Measurements from ENCODE around the gene EVL.

EVL gene

DNA sequence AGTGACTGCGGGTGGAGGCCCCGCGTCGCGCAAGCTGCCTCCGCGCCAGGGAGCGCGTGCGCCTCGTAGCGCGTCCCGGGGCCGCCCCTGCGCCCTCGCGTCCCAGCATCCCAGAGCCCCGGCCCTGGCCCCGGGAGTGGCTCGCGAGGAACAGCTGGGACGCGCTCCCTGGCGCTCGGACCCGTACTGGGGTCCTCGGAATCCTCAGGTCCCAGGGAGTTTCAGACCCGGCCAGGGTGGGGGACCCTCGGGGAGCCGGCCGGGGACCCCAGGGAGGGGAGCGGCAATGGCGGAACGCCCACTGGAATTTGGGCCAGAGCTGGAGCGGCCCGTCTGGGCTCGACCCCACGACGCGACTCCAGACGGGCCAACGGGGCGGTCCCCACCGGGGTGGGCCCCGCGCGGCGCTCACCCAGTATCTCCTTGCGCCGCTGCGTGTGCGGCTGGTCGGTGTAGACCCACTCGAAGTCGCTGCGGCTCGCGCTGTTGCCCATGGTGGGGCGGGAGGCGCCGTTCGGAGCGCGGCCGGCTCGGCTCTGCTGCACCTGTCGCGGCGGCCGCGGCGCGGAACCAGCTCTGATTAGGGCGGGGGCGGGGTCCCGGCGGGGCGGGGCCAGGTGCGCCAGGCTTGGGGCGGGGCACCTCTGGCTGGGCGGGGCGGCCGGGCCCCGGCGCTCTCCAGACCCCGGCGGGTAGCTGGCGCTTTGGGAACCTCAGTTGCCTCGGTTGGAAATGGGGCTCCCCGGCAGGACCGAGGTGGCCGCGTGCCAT is 94.1 kb downstream of the EVL start, which contains the start of gene DEGS2:
TSS of gene DEGS2 (minus strand) at position 552 of the 771 bp plus-strand sequence. CDS start at position 494, 58 bp downstream.
- TF ChIP-seq, protein P1, sequence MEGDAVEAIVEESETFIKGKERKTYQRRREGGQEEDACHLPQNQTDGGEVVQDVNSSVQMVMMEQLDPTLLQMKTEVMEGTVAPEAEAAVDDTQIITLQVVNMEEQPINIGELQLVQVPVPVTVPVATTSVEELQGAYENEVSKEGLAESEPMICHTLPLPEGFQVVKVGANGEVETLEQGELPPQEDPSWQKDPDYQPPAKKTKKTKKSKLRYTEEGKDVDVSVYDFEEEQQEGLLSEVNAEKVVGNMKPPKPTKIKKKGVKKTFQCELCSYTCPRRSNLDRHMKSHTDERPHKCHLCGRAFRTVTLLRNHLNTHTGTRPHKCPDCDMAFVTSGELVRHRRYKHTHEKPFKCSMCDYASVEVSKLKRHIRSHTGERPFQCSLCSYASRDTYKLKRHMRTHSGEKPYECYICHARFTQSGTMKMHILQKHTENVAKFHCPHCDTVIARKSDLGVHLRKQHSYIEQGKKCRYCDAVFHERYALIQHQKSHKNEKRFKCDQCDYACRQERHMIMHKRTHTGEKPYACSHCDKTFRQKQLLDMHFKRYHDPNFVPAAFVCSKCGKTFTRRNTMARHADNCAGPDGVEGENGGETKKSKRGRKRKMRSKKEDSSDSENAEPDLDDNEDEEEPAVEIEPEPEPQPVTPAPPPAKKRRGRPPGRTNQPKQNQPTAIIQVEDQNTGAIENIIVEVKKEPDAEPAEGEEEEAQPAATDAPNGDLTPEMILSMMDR (IDR thresholded peaks at IDR 0.05; ENCODE audit: control insufficient read depth, extremely low read depth, insufficient read depth): no peak
- DNase-seq (ENCODE audit: low read depth): no peak
- H3K4me3 ChIP-seq (ENCODE audit: low read depth, low read length): peak within 1 kb of the TSS; percentile 46

DNA sequence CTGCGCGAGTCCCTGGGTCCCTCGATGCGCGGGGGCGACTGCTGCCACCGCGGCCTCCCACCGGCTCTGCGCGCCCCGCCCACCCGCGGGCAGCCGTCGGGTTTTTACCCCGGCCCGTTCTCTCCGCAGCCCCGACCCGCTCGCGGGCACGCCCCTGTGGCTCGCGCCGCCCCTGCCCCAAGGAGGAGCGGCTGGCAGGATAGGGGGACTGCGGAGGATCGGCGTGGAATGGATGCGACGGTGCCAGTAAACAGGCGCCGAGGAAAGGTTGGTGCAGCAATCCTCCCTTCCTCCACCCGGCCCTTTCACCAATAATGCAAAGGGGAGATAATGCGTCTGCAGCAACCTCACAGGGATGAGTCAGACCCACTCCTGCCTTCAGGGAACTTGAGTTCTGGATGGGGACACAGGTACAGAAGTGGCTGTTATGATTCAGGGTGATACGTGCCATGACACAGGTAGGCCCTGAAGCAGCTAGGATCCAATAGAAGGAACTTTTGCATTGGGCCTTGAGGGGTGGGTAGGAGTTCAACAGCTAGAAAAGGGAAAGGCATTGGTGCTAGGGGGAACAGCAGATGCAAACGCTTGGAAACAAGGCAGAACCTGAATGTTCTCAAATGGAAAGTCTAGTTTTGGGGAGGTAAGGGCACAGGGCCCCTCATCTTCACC is 94.8 kb downstream of the EVL start:
- no peak for DNase-seq (ENCODE audit: low read depth)
- H3K4me3 ChIP-seq (ENCODE audit: low read depth, low read length): no peak overlapping the region

DNA sequence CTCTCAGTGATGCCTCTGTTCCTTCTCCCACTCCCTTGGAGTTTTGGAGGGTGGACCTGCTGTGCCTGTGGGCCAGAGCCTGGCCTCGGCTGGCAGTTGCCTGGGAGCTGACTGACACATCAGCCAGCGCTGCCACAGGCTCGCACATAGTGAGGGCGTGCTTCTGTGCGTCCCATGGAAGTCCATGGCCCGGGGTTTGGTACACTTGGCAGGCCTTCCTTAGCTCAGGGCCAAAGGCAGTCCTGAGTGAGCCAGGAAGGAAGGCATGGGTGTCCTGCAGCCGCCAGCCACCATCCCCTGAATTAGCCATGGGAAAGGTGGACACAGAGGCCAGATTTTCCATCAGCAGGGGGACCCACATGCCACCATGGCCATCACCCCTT is 95.3 kb downstream of the EVL start:
- no peak overlapping the region for H3K4me3 ChIP-seq (ENCODE audit: low read depth, low read length)
- DNase-seq (ENCODE audit: low read depth): no peak
- TF ChIP-seq, protein P1 (IDR thresholded peaks at IDR 0.05; ENCODE audit: control insufficient read depth, extremely low read depth, insufficient read depth): no peak

More for the DNA sequence above, 94.8 kb downstream of the EVL start:
- TF ChIP-seq, protein P1 (IDR thresholded peaks at IDR 0.05; ENCODE audit: control insufficient read depth, extremely low read depth, insufficient read depth): no peak

DNA sequence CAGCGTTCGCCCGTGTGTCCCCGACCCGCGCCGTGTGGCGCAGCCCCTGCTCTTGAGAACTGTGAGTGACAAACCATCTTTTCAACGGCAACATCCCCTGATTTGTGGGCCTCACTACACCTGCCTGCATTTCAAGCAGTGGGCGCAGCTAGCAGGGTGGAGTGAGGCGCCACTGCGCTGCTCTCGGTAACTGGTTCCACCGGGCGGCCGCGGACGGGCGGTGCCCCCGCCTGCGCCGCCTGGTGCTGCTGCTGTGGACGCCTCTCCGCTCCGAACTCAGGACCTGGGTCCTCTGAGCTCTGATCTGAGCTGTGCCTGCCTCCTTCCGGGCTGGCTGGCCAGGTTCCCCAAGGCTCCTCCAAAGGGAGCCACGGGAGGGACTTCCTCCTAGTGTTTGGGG is 100.2 kb downstream of the EVL start:
- no peak for DNase-seq (ENCODE audit: low read depth)
- H3K4me3 ChIP-seq (ENCODE audit: low read depth, low read length): no peak overlapping the region
- TF ChIP-seq, protein P1 (IDR thresholded peaks at IDR 0.05; ENCODE audit: control insufficient read depth, extremely low read depth, insufficient read depth): no peak

DNA sequence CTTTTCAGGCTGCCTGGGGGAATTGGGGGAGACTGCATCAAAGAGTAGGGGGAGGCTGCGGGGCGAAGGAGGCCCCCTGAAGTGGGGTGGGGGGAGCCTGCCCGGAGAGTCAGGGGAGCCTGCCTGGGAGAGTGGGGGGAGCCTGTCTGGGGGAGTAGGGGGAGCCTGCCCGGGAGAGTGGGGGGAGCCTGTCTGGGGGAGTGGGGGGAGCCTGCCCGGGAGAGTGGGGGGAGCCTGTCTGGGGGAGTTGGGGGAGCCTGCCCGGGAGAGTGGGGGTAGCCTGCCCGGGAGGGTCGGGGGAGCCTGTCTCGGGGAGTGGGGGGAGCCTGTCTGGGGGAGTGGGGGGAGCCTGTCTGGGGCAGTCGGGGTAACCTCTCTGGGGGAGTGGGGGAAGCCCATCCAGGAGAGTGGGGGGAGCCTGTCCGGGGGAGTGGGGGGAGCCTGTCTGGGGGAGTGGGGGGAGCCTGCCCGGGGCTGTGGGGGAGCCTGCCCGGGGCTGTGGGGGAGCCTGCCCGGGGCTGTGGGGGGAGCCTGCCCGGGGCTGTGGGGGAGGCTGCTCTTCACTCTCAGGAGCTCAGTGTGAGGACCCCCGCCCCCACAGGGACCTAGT is 100.7 kb downstream of the EVL start:
- TF ChIP-seq, protein P1 (IDR thresholded peaks at IDR 0.05; ENCODE audit: control insufficient read depth, extremely low read depth, insufficient read depth): no peak
- DNase-seq (ENCODE audit: low read depth): no peak
- H3K4me3 ChIP-seq (ENCODE audit: low read depth, low read length): no peak overlapping the region

DNA sequence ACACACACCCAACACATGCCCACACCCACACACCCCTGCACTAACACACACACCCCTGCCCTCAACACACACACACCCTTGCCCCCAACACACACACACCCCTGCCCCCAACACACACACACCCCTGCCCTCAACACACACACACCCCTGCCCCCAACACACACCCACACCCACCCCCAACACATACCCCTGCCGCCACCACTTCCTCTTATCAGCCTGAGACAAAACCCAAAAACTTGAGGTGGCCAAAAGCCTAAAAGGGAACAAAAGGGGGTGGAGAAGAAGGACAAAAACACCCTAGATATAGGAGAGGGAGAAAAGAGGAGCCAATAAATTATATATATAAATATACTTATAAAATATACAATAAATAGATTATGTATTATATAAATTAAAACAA is 103.3 kb downstream of the EVL start:
- H3K4me3 ChIP-seq (ENCODE audit: low read depth, low read length): no peak overlapping the region
- TF ChIP-seq, protein P1 (IDR thresholded peaks at IDR 0.05; ENCODE audit: control insufficient read depth, extremely low read depth, insufficient read depth): no peak
- no peak for DNase-seq (ENCODE audit: low read depth)

All from LNCaP clone FGC (cell line).